HG03342 (cell line): ENCODE data around the gene KCNN1.
"Not testable (repeated sequence)": the region's sequence is repeated elsewhere in the genome, so short reads cannot be mapped to it uniquely, and the experiment has no call there.

ENCODE experiments used
- ATAC-seq: cut with Tn5 transposase; IDR thresholded peaks from one replicate; pipeline ENCODE4 v1.9.1; 2021; ENCODE audit warnings: mild to moderate bottlenecking, moderate library complexity; ENCODE audit not compliant: unreplicated experiment

KCNN1 gene

DNA sequence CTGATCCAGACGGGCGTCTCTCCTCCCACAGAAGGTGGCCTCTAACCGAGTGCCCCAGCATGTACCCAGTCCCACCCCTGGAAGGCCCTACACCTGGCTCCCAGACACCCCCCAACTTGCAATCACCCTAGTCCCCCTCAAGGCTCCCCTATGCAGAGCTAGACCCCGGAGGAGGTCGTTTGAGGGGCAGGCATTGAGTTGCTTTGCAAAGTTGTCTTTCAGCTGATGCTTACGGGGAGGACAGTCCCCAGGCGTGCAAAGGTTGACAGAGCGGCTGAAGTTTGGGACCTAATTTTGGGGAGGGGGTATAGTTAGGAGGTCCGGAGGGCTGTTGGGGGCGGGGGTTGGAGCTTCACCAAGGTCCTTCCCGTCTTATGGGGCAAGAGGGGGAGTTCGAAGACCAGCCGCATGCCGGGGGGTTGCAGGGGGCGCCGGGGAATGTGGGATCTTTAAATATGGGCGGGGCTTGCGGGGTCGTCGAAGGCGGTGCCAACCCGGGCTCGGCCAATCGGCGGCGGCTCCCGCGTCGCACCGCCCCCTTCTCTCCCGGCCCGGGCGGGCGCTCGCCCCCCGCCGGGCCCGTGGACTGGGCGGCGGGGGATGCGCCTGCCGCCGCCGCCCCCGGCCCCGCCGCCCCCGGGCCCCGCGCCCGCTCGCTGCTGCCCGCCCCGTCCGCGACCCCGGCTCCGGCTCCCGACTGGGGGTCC, at the start of gene KCNN1:
TSS of gene KCNN1 (plus strand) at position 558 of the 707 bp plus-strand sequence. CDS start 6,782 bp downstream, outside the sequence.
- no peak for ATAC-seq

DNA sequence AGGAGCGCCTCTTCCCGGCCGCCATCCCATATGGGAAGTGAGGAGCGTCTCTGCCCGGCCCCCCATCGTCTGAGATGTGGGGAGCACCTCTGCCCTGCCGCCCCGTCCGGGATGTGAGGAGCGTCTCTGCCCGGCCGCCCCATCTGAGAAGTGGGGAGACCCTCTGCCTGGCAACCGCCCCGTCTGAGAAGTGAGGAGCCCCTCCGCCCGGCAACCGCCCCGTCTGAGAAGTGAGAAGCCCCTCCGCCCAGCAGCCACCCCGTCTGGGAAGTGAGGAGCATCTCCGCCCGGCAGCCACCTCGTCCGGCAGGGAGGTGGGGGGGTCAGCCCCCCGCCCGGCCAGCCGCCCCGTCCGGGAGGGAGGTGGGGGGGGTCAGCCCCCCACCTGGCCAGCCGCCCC, 48.8 kb upstream of the KCNN1 start:
- ATAC-seq: not testable (repeated sequence)

DNA sequence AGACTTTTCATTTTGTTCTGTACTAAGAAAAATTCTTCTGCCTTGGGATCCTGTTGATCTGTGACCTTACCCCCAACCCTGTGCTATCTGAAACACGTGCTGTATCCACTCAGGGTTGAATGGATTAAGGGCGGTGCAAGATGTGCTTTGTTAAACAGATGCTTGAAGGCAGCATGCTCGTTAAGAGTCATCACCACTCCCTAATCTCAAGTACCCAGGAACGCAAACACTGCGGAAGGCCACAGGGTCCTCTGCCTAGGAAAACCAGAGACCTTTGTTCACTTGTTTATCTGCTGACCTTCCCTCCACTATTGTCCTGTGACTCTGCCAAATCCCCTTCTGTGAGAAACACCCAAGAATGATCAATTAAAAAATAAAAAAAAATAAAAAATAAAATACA, 47.8 kb upstream of the KCNN1 start:
- ATAC-seq: not testable (repeated sequence)

DNA sequence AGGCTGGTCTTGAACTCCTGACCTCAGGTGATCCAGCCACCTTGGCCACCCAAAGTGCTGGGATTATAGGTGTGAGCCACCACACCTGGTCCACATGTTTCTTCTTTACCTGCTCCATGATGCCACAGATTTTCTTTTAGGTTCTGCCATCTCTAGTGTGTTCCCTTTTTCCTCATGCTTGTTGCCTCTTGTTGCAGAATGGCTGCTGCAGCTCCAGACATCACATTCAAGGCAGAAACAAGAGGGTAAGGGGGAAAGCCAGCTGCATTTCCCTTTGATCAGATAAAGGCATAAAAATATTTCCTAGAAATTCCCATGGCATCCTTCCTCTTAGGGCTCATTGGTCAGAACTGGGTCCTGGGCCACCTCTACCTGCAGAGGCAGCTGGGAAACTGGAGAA, 46.4 kb upstream of the KCNN1 start:
- ATAC-seq: no peak

DNA sequence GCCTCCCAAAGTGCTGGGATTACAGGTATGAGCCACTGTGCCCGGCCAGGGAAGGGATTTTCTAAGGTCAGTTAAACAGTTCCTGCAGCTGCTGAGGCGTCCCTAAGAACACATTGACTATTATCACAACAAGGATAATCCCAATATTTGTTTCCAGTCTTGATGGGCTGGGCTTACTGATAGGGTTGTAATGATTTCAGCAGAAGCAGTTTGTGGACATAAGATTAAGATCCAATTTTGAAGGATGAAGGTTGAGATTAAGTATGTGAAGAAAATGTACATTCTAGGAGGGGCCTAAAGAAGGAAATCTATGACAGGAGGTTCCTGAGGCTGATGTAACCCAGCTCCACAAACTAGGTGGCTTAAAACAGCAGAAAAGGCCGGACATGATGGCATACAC, 44.8 kb upstream of the KCNN1 start:
- no peak for ATAC-seq

DNA sequence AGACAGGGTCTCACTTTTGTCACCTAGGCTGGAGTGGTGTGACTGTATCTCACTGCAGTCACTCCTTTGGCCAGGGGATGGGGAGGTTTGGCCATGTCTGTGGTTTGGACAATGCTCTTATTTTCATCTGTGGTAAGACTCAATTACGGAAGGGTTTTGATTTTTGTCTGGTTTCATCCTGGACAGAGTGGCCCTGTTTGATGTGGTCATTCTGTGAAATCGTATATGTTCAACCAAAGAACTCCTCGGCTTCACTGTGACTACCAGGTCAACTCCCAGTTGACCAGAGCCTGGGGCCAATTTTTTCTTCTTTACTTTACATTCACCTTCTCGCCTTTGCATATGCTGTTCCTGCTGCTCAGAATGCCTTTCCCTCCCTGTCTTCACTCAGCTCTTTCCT, 40.9 kb upstream of the KCNN1 start:
- no peak for ATAC-seq

DNA sequence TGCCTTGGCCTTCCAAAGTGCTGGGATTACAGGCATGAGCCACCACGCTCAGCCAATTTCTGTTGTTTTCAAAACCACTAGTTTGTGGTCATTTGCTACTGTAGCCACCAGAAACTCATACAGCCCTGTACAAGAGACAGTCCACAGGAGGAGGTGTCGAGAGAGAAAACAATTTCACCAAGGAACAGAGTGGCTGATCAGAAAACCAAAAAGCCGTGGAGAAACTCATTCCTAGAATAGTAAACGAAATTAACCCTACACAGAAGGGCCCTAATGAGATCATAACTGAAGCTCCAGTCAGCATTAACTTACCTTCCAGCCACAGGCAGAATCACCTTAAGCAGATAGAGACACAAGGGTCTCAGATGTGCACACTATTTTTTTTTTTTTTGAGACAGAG, 37.9 kb upstream of the KCNN1 start:
- ATAC-seq: no peak

DNA sequence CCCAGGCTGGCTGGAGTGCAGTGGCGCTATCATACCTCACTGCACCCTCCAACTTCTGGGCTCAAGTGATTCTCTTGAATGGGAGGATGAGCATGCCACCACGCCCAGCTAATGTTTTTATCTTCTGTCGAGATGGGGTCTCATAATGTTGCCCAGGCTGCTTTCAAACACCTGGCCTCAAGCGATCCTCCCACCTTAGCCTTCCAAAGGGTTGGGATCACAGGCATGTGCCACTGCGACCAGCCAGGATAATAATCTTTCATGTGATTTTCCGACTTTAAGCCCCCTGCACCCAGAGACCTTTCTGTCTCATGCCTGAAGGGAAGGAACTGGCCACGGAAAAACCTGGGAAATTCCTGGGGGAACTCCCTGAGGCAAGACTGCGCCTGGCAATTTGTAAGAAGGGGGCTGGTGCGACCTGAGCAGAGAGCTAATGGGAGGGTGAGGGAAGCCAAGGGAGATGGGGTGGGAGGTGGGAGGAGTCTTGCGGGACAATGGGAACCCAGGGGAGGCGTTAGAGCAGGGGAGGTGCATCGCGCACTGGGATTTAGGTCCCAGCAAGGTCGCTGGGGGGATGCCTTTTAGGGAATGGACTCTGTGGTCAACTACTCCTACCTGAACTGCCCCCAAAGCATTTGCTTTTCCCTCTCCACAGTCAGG, 35.2 kb upstream of the KCNN1 start:
- ATAC-seq: no peak

DNA sequence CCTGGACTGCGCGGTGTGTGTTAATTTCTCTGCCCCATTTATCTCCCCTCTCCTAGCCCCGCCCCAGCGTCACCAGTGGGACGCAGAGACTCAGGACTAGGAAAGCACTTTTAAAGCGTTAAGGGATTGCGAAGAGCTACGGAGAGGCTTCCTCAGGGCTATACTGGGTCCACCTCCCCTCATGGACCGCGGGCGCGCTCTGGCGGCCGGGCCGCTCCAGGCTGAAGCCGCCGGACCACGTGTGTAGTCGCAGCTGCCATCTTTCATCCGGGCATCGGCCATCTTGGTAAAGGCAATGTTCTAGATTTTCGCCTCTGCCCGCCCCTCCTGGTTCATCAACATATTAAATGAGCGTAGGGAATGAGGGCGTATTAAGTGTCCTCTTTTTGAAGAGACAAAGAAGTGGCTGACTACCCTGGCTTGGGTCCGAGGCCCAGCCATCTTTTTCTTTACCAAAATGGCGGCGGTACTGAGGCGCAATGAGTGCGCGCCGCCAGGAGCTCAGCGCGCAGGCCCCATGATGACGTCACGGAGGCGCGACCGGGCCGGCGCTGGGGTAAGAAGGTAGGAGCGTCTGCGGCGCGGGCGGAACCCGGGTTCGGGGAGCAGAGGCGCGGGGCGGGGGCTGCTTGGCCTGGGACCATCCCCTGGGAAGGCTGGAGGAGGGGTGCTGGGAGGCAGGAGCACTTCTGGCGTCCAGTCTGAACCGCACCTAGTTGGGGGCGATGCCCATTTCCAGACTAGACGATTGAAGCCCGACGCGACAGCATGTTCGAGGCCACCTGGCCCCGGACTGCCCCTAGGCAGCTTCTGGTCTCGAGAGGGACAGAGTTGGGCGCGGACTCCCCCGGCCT, 34.2 kb upstream of the KCNN1 start, which contains the start of gene CCDC124:
TSS of gene CCDC124 (plus strand) at position 531 of the 854 bp plus-strand sequence. CDS start 3,406 bp downstream, outside the sequence.
- peak; percentile 67 for ATAC-seq

DNA sequence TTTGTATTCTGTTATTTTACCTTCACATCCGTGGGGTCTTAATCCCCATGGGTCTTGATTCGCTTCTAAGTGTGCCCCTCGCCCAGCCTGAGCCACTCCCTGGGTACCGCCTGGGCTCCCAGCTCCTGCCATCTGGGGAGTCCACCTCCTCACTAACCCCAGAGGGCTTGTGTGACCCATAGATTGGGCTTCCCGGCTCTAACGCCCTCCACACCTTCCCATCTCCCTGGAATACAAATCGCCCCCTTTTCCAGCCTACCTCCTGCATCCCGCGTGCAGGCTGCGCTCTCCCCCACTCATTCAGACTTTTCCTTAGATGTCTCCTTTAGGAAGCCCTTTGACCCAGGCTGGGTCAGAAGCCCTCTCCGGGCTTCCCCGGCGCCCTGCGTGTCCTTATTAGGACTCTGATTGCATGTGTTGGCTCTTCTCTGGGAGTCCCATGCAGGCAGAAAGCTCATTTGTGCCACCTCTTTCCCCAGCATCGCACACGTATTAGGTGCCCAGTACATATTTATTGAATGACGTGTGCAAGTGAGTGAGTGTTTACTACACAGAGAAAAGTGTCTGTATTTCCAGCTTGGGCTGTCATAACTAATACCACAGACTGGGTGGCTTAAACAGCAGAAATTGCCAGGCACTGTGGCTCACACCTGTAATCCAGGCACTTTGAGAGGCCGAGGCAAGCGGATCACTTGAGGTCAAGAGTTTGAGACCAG, 33.3 kb upstream of the KCNN1 start:
- ATAC-seq: no peak

DNA sequence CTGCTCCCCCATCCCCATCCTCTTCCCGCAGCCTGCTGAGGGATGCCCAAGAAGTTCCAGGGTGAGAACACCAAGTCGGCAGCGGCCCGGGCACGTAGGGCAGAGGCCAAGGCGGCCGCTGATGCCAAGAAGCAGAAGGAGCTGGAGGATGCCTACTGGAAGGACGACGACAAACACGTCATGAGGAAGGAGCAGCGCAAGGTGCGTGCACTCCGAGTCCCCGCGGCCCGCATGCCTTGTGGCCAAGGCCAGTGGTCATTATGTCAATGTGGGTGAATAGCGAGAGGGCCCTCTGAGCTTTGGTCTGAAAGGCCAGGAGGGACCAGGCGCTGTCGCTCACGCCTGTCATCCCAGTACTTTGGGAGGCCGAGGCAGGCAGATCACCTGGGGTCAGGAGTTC, 30.5 kb upstream of the KCNN1 start:
- no peak for ATAC-seq

DNA sequence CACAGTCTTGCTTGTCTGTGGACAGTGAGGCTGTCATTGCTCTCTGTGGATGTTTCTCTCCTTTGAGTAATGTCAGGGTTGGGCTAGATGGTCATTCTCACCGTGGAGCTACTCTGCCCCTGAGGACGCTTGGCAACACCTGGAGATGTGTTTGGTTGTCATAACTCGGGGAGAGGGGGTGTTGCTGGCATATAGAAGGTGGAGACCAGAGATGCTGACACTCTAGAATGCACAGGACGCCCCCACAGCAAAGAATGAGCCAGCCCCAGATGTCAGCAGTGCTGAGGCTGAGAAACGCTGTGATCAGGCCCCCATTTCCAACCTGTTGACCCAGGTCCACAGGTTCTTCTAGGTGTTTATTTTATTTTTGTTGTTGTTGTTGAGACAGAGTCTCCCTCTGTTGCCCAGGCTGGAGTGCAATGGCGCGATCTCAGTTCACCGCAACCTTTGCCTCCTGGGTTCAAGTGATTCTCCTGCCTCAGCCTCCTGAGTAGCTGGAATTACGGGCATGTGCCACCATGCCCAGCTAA, 29.5 kb upstream of the KCNN1 start:
- no peak for ATAC-seq

DNA sequence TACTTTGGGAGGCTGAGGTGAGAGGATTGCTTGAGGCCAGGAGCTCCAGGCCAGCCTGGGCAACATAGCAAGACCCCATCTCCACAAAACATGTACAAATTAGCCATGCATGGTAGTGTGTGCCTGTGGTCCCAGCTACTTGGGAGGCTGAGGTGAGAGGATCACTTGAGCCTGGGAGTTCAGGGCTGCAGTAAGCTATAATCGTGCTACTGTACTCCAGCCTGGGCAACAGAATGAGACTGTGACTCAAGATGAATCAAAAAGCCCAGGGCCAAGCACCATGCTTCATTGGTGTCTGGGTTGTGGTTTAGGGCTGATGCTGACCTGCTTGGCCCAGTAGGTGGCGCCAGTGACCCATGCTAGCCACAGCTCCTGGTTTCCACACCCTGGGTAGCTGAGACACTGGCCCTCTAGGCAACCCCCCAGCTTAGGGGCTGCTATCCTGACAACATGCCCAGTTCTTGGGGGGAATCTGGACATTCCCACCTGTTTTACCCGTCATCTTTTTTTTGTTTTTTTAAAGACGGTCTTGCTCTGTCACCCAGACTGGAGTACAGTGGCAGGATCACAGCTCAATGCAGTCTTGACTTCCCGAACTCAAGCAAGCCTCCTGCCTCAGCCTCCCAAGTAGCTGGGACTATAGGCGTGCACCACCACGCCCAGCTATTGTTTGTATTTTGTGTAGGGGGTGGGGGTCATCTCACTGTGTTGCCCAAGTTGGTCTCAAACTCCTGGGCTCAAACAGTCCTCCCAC, 28.6 kb upstream of the KCNN1 start:
- peak; percentile 55 for ATAC-seq

DNA sequence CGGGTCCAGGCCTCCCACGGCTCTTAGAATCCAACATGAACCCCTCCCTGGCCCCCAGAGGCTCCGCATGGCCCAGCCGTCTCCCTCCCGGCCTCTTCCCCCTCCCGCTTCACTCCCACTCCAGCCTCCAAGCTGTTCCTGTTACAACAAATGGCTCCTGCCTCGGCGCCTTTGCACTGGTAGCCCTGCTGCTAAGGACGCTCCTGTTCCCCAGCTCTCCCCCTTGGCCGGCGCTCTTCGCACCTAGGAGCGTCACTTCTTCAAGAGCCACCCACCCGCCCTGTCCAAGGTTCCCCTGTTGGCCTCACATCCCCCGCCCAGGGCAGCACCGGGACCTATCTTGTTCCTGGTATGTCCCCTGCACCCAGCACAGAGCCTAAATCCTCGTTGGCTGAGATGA, 24.7 kb upstream of the KCNN1 start:
- no peak for ATAC-seq

DNA sequence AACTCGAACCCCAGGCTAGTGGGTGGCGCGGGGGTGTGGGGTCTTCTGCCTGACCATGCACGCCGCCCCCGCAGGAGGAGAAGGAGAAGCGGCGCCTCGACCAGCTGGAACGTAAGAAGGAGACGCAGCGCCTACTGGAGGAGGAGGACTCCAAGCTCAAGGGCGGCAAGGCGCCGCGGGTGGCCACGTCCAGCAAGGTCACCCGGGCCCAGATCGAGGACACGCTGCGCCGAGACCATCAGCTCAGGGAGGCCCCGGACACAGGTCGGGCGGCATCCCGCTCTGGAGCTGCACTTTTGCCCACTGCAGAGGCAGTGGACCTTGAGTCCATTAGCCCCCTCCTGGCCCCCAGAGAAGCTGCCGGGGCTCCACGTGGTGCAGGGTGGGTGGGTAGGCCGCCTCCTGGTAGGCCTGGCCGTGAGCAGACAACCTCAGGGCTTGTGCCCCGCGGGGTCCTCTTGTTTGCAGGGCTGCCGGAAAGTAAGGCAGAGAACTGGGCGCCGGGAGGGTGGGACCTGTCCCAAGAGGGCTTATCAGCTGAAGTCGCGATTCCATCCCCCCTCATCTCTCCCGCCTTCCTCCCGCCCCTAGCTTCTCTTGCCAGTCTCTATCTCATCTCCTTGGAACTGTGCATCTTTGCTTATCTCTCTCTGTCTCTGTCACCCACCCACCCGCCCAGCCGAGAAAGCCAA, 24.2 kb upstream of the KCNN1 start:
- no peak for ATAC-seq

DNA sequence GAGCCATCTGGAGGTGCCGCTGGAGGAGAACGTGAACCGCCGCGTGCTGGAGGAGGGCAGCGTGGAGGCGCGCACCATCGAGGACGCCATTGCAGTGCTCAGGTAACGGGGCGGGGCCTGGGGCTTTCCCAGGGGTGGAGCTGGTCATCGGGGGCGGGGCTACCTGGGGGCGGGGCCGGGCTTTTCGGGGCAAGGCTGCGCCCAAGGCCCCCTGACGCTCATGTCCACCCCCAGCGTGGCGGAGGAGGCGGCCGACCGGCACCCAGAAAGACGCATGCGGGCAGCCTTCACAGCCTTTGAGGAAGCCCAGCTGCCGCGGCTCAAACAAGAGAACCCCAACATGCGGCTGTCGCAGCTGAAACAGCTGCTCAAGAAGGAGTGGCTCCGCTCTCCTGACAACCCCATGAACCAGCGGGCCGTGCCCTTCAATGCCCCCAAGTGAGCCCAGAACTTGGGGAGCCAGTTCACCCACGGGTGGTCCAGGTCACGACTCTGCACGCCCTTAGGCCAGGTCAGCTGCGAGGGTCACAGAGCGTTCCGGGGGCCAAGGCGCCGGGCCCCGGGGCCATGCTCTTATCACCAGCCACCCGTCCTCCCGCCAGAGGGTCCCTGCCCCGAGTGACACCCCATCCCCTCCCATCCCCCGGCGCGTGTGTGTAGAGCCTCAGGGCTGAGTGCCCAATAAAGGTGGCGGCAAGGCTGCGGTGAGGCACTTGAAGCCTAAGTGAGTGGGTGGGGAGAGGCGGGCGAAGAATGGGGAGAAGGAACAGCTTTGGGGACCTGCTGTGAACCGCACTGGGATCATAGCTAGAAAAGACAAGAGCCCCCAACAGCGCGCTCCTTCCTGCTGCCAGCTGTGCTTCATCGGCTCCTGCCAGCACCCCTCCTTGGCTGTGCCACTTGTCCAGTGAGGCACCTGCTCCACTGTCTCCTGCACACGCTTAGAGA, 23.4 kb upstream of the KCNN1 start:
- ATAC-seq: no peak

DNA sequence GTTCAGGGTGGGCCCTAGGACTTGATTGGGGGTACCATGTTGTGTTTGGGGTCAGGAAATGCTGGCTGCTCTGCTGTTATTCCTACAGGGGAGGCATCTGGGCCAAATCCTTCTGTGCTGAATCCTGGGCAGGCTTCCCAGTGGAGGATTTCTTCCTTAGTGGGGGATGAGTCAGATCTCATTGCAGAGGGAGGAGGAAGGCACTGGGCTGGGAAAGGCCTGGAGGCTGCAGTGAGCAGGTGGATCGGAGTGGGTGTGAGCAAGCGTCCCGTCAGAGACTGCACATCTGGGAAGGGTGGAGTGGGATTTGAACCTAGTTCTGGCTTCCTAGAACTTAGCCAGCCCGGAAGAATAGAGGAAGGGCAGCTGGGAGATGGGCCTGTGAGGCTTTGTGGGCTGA, 22.6 kb upstream of the KCNN1 start:
- no peak for ATAC-seq
